Activated CD4-positive, alpha-beta T cell treated with anti-CD3 and anti-CD28 coated beads for 24 hours (primary cell): Measurements from ENCODE around the gene CA12.
"Not testable (repeated sequence)": the region's sequence is repeated elsewhere in the genome, so short reads cannot be mapped to it uniquely, and the experiment has no call there.

ENCODE experiments used
- DNase-seq, 2 donors: peaks; one replicate each; pipeline ENCODE4 v3.0.0-alpha.2; 2020; ENCODE audit warnings: low read depth in 2 of 2

Gene CA12

DNA sequence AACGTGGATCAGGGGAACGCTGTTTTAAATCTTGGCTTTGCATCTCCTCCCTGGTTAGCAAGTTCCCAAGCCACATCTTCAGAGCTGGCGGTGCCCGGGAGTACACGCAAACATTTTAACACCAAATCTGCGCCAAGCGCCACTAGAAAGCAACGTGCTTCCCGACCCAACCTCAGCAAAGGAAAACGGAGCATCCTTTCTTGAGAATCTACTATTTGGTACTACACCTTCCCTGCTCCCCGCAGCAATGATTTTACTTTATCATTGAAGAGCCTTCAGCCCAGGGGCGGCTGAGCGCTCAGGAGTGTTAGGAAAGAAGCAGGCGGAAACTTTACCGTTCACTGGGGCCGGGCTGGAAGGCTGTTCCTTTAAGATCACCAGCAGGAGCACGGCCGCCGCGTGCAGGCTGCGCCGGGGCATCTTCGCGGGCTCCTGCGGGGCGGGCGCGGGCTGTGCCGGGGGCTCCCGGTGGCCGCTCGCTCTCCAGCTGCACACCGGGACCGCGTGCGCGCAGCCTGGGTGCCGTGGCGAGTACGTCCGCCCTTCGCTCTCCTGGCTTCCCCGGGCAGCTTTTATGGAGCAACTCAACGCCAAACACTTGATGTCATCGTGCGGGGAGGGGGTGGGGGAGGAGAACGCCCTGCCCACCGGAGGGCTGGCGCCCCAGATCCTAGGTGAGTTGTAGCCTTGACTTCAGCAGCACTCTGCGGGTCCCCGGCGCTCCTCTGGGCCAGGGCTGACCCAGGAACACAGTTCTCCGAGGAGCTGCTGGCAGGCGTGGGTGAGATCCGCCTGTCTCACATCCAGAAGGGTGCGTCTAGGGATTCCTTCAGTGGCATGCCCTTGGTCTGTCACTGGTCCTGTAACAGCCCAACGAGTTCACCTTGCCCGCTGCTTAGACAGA is at the start of gene CA12:
CA12 (minus strand) TSS at position 546 of the 904 bp plus-strand sequence; CDS start at position 420, 126 bp downstream.
- peak in 1 of 2 donors; percentile 12 for DNase-seq

DNA sequence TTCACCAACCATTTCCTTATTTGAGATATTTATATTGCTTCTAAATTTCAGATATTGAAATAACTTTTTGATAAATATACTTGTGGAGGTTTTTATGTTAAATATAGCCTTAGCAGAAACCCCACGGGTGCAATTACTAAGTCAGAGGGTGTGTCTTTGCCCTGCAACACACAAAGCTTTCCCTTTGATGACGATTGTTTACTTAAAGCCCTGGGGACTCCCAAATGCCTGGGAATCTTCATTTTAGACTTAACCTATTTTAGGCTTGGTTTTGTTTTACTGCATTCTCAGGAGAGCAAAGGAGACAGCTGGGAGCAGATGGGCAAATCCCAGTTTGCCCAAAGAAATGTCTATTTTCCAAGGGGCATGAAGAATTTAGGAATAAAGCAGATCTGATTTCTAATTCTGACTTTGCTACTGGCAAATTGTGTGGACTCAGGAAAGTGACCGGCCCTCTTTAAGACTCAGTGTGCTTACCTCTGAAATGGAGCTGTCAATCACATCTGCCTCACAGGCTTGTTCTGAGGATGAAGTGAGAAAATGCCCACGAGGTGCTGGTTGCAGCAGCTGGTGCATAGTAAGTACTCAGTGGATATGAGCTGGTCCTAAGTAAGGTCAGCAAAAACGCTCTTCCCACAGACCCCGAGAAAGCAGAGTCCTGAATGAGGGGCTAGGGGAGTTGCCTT is 49.3 kb upstream of the CA12 start:
- DNase-seq, result no peak

DNA sequence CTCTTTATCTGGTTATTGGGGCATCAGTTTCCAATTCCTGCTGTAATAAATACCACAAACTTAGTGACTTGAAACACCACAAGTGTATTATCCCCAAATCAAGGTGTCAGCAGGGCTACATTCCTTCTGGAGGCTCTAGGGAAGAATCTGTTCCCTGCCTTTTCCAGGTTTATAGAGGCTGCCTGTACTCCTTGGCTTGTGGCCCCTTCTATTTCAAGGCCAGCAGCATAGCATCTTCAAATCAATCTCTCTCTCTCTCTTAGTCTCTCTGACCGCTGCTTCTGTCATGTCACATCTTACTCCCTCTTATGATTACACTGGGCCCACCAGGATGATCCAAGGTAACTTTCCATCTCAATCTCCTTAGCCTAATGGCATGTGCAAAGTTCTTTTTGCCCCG is 44.9 kb upstream of the CA12 start:
- no peak for DNase-seq

DNA sequence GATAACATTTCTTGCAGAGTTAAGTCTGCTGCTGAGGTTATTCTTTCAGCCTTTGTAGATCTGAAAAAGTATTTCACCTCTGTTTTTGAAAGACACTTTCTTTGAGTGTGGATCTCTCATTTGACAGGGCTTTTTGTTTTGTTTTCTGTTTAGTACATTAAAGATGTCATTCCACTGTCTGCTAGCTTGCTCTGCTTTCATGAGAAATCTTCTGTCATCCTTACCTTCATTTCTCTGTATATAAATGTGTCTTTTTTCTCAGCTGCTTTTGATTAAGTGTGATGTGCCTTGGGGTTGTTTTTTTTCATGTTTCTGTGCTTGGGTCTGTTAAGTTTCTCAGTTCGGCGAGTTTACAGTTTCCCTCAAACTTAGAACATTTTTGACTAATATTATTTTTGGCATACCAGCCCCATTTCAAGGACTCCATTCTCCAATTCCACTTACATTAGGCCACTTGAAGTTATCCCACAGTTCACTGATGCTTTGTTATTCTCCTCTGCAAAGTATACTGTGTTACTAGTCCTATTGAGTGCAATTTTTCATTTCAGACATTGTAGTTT is 43.9 kb upstream of the CA12 start:
- no peak for DNase-seq

DNA sequence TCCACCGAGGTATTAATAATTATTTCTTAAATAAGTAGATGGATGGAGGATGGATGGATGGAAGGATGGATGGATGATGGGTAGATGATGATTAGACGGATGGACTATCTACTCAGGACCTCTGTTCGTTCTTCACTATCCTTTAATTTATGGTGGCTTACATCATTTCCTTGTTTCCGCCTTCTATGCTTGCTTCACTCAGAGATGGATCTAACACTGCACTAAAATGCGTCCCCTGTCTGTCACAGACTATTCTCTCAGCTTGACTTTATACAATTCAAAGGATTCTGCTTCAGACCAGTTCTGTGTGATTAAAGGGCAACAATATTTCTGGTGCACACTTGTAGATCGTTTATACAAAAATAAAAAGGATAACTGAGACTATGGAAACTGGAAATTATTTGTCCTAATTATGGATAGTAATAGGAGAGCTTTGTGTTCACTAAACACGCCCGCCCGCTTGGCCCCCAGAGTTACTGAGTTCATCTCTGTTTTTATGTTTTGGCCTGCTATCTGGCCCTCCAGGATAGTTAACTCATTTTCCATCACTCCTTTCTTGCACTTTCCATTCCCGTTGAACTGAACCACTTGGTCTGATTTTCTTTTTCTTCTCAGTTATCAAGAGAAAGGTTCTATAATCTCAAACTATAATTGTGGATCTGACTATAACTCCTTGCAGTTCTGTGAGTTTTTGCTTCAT is 41.4 kb upstream of the CA12 start:
- no peak for DNase-seq

DNA sequence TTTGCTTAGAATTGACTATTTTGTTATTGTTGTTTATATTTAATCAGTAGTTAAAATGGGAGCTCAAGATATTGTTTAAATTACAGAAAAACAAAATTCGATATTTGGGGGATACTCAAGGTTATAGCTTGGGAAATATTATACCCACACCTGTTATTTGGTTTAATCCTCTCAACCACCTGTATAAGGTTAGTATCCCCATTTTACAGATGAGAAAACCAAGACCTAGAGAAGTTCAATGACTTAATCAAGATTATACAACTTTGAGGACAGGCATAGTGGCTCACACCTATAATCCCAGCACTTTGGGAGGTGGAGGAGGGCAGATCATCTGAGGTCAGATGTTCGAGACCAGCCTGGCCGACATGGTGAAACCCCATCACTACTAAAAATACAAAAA is 39.8 kb upstream of the CA12 start:
- DNase-seq, result no peak

DNA sequence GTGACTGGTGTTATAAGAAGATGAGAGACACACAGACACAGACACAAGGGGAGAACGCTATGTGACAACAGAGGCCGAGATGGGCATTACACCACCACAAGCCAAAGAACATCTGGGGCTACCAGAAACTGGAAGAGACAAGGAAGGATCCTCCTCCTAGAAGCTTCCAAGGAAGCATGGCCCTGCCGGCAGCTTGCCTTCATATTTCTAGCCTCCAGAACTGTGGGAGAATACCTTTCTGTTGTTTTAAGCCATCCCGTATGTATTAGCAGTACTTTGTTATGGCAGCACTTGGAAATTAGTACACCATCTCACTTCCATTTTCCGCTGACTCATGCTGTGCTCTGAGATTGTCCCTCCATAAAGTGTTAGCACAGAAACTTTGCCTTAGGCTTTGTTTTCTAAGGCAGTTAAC is 38.7 kb upstream of the CA12 start:
- DNase-seq, result no peak

DNA sequence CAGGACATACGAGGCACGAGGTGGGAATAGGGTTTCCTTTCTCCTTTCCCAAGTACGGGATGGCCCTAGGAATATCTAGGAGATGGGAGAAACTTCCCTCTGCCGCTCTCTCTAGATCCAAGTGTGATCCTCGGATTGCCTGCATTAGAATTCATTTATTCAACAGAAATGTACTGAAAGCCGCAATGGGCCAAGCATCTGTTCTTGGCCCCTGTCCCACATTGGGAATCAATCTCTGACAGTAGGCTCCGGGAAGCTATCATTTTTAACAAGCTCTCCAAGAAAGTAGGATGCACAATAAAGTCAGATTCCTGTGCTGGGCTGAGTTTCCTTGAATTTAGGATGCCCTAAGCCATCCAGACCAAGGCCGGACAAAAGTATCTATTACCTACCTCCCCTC is 37.2 kb upstream of the CA12 start:
- DNase-seq, result no peak

DNA sequence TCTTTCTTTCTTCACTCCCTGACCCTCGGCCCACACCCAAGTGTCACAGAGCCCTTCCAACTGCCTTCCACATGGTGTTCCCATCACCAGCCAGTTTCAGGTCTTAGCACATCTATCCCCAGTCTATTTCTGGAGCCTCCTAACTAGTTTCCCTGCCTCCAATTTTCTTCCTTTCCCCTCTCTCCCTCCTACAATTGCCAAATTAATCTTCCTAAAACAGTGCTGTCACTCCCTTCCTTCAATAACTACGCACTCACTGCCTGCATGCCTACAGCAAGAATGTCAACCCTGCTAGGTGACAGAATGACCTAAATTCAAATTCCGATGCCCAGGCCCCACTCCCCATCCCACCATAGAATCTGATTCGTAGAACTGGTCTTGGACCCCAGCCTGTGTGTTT is 36.1 kb upstream of the CA12 start:
- DNase-seq, result no peak

DNA sequence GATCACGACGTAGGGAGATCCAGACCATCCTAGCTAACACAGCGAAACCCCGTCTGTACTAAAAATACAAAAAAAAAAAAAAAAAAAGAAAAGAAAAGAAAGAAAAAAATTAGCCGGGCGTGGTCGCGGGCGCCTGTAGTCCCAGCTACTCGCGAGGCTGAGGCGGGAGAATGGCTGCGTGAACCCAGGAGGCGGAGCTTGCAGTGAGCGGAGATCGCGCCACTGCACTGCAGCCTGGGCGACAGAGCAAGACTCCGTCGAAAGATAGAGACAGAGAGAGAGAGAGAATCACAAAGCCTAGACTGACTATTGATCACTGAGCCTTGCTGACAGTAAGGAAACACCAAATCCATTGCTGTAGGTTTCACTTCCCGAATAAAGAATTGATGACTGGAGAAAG is 35.6 kb upstream of the CA12 start:
- not testable (repeated sequence) for DNase-seq

DNA sequence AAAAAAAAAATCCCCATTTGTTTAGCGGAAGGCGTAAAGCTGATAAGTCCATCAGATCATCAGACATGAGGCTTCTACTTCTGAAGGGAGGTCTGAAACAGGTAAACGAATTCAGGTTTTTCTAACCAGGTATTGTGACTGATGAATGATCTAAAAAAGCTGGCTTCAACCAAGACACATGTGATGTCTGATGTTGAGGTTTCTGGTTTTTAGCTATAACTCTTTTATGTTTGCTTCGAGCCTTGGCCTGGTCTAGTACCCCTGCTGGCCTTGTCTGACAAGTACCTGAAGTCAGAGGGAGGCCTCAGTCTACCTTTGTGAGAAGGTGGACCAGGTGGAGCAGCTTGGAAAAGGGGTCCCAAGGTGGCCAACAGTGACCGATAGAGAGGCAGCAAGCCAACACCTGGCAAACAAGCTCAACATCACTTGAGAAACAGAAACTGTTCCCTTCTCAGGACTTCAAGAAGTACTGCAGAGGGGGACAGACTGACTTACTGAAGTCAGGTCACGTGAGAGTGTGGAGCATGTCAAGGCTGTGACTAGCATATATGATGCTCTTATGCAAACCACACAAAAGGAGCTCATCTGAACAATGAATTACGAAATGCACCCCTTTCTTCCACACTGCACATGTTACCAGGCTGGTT is 33.0 kb upstream of the CA12 start:
- no peak for DNase-seq

DNA sequence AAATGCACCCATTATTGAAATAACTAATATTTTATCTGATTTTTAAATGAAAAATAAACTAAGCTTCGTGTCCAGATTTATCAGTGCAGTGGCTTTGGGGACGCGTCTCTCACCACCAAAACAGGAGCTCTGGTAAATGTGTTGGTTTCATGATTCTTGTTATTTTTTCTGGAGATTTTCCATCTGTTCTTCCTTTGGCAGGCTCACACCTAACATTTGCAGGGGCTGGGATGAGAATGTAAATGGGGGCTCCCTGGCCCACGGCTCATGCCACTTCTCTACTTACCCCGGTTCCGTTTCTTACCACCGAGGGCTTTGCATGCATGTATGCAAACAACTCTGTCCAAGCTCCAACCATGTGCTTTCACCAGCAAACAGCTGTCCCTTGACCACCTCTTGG is 30.9 kb upstream of the CA12 start:
- DNase-seq, result no peak

DNA sequence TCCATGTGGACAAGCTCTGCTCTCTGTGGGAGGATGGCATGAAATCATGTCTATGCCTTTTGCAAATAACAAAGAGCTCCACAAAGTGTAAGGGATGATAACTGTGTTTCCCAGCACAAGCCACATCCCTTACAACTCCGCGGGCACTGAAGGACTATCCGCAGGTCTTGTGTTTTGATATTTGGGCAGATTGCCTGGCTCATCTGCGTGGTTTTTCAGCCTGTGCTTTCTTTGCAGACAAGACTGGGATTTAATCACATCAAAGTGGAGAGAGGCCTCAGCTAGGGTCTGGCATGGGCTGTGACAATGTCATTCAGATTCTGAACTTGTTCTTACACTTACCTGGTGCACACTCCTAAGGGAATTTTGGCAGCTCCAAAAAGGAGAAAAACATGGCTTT is 30.2 kb upstream of the CA12 start:
- DNase-seq, result no peak

DNA sequence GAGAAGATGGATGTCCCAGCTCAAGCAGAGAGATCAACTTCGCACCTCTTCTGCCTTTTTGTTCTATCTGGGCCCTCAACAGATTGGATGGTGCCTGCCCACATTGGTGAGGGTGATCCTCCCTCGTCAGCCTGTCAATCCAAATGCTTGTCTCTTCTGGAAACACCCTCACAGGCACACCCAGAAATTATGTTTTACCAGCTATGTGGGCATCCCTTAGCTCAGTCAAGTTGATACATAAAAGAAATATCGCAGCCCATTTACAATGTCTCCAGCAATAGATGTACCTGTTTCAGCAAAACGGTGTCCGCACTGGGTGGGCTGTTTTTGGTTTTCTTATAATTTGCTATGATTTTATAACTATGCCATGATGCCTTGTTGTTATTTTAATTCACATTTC is 27.5 kb upstream of the CA12 start:
- no peak for DNase-seq

DNA sequence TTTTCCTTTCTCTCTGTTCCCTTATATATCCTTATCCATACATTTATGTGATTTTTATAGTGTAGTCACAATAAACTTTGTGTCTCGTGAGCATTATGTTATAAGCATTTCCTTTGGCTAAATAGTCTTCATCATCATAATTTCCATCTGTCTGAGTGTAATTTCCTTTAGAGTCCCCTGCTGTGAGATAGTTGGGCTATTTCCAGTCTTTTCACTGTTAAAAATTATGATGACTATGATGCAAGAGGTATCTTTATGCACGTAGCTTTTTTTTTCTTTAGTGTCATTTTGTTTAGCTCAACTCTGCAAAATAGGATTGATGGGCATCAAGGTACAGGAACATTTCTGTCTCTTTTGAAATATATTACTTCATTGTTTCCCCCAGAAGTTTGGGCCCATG is 26.9 kb upstream of the CA12 start:
- DNase-seq, result no peak

DNA sequence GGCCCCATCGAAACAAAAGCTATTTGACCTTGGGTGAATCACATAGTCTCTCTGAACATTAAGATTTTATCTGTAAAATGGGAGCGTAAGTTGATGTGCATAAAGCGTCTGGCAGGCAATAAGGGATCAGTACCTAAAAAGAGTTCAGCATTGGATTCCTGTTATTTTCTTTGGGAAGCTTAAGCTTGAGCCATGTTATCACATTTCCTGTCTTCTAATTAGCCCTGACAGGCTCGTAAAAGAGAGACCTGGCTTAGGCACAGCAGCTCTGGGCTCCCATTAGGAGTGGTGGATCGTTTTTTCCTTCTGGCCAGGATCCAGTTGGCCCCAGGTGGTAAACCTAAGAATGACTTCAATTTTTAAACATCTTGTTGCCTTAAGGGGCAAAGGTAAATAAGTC is 26.0 kb upstream of the CA12 start:
- DNase-seq, result no peak

DNA sequence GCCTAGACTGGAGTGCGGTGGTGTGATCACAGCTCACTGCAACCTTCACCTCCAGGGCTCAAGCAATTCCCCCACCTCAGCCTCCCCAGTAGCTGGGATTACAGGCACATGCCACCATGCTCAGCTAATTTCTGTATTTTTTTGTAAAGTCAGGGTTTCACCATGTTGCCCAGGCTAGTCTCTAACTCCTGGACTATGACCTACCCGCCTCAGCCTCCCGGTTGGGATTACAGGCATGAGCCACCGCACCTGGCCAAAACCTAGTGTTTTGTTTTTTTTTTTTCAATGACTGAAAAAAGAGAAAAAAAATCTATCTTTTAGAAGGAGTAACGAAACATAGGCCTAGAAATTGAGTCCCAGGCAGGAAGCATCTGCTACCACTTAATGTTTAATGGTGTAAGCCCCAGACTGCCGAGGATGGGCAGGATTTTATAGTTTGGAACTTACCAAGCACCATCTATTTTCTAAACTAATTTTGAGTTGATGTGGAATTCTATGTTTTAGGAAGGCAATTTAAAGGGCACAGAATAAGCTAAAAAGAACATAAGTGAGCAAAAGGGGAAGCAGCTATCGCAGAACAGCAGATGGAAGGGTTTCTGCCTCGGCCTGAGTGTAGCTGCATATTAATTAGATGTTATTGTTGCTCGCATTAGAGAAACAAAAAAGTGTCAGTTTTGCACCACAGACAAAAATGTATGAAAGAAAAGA is 24.2 kb upstream of the CA12 start:
- no peak for DNase-seq

DNA sequence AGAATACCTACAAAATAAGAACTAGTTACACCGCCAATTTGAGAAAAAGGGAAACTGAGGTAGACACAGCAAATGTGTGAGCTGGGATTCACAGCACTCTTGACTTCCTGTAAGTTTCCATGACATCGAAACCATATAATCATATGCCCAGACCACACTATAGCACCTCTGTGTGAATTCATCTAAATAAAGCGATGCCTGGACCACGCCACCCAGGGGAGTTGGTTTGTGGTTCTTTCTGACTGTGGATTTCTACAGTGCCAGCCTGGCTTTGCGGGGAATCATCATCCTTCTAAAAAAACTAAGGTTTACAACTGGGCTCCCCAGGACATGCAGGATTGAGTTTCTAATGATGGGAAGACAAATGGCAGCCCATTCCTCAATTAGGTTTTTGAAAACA is 23.5 kb upstream of the CA12 start:
- no peak for DNase-seq

DNA sequence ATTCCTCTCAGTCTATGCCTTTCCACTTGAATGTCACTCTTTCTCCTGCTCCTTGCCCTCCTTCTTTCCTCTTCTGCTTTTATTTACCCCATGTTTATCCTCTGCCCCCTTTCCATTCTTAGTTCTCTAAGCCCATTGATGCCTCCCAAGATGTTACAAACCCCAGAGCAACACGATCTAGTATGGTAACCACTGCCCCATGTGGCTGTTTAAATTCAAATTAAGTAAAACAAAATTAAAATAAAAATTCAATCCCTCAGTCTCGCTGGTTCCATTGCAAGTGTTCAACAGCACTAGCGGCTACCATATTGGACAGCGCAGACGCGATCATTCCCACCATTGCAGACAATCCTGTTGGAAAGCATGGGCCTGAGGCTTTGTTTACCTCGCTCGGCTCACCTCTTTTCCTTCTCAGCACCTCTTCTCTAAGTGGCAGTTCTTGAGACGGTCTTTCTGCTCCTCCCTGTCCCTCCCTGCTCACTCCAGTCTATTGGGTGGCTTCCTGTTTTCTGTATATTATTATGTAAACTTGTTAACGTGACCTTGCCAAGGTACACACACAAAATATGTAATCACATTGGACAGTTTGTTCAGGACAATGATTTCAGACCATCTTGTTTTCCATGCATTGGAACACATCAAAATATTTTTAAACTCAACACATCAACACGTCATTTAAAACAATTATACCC is 21.8 kb upstream of the CA12 start:
- no peak for DNase-seq

DNA sequence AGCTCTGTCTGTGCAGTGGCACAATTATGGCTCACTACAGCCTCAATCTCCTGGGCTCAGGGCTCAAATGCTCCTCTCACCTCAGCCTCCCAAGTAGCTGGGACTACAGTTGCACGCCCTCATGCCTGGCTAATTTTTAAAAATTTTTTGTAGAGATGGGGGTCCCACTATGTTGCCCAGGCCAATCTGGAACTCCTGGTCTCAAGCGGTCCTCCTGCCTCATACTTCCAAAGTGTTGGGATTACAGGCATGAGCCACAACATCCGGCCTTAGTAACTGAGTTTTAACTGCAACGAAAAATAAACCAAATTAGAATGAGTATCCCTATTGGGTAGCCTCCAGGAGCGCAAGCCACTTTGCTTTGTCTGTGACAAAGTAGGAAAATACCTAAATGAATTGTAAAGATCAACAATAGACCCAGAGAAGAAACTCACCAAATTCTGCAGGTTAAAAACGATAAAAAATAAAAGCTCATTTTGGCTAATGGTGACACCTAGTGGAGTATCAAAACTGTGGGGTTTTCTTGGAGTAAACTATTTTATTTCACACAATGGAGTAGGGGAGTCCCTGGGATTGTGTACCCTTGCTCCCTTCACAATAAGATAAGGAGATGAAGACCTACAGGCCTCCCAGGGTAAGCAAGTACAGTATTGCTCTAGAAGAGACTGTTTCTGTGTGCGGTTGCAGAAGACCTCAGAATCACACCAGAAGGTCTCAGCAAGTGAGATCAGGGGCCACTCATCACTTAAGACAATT is 21.0 kb upstream of the CA12 start:
- no peak for DNase-seq
